ENCODE results near the gene SPSB2.
"Not testable (repeated sequence)": the region's sequence is repeated elsewhere in the genome, so short reads cannot be mapped to it uniquely, and the experiment has no call there.

The SPSB2 gene

DNA sequence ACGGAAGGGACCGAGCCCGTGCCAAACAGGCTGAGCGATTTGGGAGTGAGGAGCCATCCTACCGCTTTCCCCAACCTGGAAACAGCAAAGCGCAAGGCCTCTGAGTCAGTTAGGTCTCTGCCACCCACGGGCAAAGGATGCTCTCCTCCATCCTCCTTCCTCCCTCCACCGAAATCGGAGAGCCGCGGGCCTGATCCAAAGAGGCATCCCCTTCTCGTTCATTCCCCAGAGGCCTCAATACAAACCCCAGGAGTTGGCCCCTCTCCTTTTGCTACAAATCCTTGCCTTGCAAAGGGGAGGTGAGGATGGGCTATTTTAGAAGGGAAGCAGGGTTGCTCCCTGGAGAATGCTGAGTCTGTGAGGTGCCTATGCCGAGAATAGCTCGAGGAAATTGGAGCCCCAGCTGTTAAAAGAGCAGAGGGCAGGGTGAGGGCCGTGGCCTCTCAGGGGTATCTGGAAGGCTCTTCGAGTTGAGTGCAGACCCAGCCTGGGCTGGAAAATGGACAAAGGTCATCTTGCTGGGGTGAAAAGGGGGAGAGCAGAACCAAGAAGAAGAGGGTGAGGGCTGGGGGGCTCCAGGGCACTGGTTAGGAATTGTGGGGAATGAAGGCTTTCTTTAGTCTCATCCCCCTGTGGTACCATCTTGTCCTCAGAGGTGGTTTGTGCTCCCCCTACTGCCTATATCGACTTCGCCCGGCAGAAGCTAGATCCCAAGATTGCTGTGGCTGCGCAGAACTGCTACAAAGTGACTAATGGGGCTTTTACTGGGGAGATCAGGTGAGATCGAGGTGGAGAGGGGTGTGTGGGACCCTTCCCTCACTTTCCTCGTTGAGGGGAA is 4.7 kb downstream of the SPSB2 start:
- peak overlapping the region; percentile 77 for H3K4me3 ChIP-seq (ENCODE audit: low read length)
- TF ChIP-seq ZNF274 (IDR thresholded peaks at IDR 0.05; ENCODE audit: low read depth, low read length) = no peak

GRCh38 chr12:6867413-6868210 is 5.5 kb downstream of the SPSB2 start, which contains the start of gene TPI1:
TPI1 (plus strand) TSS chr12:6867531; CDS start chr12:6867567, 36 bp downstream.
- TF ChIP-seq ZNF274 (IDR thresholded peaks at IDR 0.05; ENCODE audit: low read depth, low read length) = no peak

GRCh38 chr12:6866920-6867412 is 6.1 kb downstream of the SPSB2 start:
- TF ChIP-seq ZNF274 (IDR thresholded peaks at IDR 0.05; ENCODE audit: low read depth, low read length) = no peak
- peak overlapping the region; percentile 39; the same call in 1 of the 2 replicates for H3K4me3 ChIP-seq (ENCODE audit: low read length)

More at GRCh38 chr12:6867413-6868210, 5.5 kb downstream of the SPSB2 start, which contains the start of gene TPI1:
- peak within 1 kb of the TSS; percentile 77 for H3K4me3 ChIP-seq (ENCODE audit: low read length)

GRCh38 chr12:6866163-6866919 is 6.8 kb downstream of the SPSB2 start:
- H3K4me3 ChIP-seq (ENCODE audit: low read length) = no peak overlapping the region; the same call in 1 of the 2 replicates
- no peak for TF ChIP-seq ZNF274 (IDR thresholded peaks at IDR 0.05; ENCODE audit: low read depth, low read length)

- H3K4me3 ChIP-seq (ENCODE audit: low read length) = not testable (repeated sequence)
Measured at GRCh38 chr12:6865307-6865706, 7.8 kb downstream of the SPSB2 start.

GRCh38 chr12:6863586-6864321 is 9.3 kb downstream of the SPSB2 start:
- TF ChIP-seq ZNF274 (IDR thresholded peaks at IDR 0.05; ENCODE audit: low read depth, low read length) = no peak
- no peak overlapping the region for H3K4me3 ChIP-seq (ENCODE audit: low read length)

DNA sequence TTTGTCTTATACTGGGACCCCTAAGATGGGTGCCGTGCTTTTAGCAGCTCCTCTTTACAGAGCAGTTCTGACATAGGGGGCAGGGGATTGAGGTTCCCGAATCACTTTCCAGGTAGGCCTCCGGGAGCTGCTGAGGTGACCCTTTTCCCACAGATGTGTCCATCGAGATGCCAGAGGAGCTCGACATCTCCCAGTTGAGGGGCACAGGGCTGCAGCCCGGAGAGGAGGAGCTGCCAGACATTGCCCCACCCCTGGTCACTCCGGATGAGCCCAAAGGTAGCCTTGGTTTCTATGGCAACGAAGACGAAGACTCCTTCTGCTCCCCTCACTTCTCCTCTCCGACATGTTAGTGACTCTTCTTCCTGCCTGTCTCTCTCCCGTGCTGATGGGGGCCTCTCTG is 10.1 kb downstream of the SPSB2 start:
- no peak for TF ChIP-seq ZNF274 (IDR thresholded peaks at IDR 0.05; ENCODE audit: low read depth, low read length)
- no peak overlapping the region for H3K4me3 ChIP-seq (ENCODE audit: low read length)

- no peak overlapping the region for H3K4me3 ChIP-seq (ENCODE audit: low read length)
- no peak for TF ChIP-seq ZNF274 (IDR thresholded peaks at IDR 0.05; ENCODE audit: low read depth, low read length)
Measured at GRCh38 chr12:6861391-6861790, 11.7 kb downstream of the SPSB2 start.

GRCh38 chr12:6860942-6861341 is 12.2 kb downstream of the SPSB2 start:
- H3K4me3 ChIP-seq (ENCODE audit: low read length) = no peak overlapping the region
- no peak for TF ChIP-seq ZNF274 (IDR thresholded peaks at IDR 0.05; ENCODE audit: low read depth, low read length)

DNA sequence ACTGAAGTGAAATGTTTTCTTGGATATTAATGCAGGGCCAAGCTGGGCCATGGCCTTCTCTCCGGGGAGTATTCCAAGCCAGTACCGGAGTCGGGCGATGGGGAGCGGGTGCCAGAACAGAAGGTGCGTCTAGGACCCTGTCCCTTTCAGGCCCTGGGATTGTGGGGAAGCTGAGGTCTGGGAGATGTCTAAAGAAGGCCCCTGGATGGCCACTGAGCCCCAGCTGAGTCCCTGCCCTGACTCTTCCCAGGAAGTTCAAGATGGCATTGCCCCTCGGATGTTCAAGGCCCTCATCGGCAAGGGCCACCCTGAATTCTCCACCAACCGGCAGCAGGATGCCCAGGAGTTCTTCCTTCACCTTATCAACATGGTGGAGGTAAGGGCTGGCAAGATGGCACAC is 13.0 kb downstream of the SPSB2 start:
- no peak for TF ChIP-seq ZNF274 (IDR thresholded peaks at IDR 0.05; ENCODE audit: low read depth, low read length)
- no peak overlapping the region for H3K4me3 ChIP-seq (ENCODE audit: low read length)

GRCh38 chr12:6858799-6859198 is 14.3 kb downstream of the SPSB2 start:
- no peak for TF ChIP-seq ZNF274 (IDR thresholded peaks at IDR 0.05; ENCODE audit: low read depth, low read length)
- H3K4me3 ChIP-seq (ENCODE audit: low read length) = no peak overlapping the region

GRCh38 chr12:6855322-6855721 is 17.8 kb downstream of the SPSB2 start:
- H3K4me3 ChIP-seq (ENCODE audit: low read length) = no peak overlapping the region
- no peak for TF ChIP-seq ZNF274 (IDR thresholded peaks at IDR 0.05; ENCODE audit: low read depth, low read length)

DNA sequence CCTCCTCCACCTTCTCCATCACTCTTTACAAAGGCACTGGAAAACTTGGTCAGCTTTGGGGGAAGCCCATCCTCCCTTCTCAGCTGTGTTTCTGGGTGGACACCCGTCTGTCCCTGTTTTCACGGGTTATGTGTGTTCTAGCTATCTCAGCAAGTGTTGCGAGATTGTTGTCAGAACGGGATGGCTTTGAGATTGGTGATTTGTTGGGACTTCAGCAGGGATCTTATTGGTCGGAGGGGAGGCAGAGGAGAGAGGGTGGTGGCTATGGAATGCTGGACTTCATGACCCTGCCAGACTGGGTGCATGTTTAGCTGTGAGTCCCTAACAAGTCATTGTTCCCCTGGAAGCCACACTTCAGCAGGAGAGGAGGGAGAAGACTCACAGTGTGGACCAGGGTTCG is 19.1 kb downstream of the SPSB2 start:
- no peak overlapping the region for H3K4me3 ChIP-seq (ENCODE audit: low read length)
- no peak for TF ChIP-seq ZNF274 (IDR thresholded peaks at IDR 0.05; ENCODE audit: low read depth, low read length)

All from GM08714 (cell line).